Heart left ventricle (tissue), 13 donors: ENCODE data around the gene OPCML.

Source experiments
- POLR2A ChIP-seq, 2 donors: fragments of 450-650 bp; IDR thresholded peaks; one replicate each; pipeline ENCODE4 v1.6.1; 2017; ENCODE audit warnings: antibody characterized with exemption in 2 of 2, mild to moderate bottlenecking in 2 of 2, moderate library complexity in 2 of 2
- TF ChIP-seq, protein P1 (sequence below), 12 donors: fragments of 200-600 bp; sonication (generic) in 4 of 12; IDR thresholded peaks; one replicate each; pipeline versions ENCODE4 v1.5.0 to v1.8.0; 2018 to 2022; ENCODE audit warnings: antibody characterized with exemption in 12 of 12, mild to moderate bottlenecking in 5 of 12
- donor health status: ischemic (EF 13 %, LVEDD 7.1; RV severe dilation, severe dysfunction).
- donor health status: DM: no; HTN: yes; CAD: no.
- donor health status: DM: no; HTN: no; CAD: no.
- donor health status: ischemic (EF 25% LVEDD 6.9; RV normal size, moderate dysfunction).
- donor health status: ischemic (EF 25% LVEDD 5.7; RV mildly dilated, moderate dysfunction).
- donor health status: ischemic (EF 35%, LVEDD 5.7; RV mildly dilated, moderate dysfunction).
- donor health status: nonischemic (EF 11% LVEDD 7.7; RV severe dilation, severe dysfunction).
- donor health status: DM: yes; HTN: yes; CAD: no.
- donor health status: PGD.
- donor health status: ischemic (EF 29% LVEDD 5.4; RV normal size, mild dysfunction).
- donor health status: nonischemic (EF 23%, LVEDD 6.1; RV moderate dilation, normal function).

DNA sequence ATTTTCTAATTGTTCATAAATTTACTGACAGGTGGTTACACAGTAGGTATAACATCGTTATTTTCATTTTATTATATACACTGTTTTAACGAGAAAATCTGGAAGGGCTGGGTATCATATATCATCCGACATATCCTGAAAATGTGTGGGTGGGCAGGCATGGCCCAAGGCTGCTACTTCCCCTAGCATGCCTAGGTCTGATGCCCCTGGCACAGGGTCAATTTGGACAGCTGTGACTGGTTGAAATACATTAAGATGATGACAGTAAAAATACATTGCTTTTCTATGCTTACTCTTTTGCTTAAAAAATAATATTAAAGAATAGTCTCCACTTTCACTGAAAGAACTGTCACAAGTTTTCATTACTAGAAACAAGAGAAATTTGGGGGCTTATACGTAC lies 908.8 kb downstream of the OPCML start:
- TF ChIP-seq, protein P1, sequence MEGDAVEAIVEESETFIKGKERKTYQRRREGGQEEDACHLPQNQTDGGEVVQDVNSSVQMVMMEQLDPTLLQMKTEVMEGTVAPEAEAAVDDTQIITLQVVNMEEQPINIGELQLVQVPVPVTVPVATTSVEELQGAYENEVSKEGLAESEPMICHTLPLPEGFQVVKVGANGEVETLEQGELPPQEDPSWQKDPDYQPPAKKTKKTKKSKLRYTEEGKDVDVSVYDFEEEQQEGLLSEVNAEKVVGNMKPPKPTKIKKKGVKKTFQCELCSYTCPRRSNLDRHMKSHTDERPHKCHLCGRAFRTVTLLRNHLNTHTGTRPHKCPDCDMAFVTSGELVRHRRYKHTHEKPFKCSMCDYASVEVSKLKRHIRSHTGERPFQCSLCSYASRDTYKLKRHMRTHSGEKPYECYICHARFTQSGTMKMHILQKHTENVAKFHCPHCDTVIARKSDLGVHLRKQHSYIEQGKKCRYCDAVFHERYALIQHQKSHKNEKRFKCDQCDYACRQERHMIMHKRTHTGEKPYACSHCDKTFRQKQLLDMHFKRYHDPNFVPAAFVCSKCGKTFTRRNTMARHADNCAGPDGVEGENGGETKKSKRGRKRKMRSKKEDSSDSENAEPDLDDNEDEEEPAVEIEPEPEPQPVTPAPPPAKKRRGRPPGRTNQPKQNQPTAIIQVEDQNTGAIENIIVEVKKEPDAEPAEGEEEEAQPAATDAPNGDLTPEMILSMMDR (IDR thresholded peaks at IDR 0.05) = no peak
- TF ChIP-seq POLR2A (IDR thresholded peaks at IDR 0.05) = no peak
